ENCODE results near the gene PRDM1.
"Not testable (repeated sequence)": the region's sequence is repeated elsewhere in the genome, so short reads cannot be mapped to it uniquely, and the experiment has no call there.

The PRDM1 gene

DNA sequence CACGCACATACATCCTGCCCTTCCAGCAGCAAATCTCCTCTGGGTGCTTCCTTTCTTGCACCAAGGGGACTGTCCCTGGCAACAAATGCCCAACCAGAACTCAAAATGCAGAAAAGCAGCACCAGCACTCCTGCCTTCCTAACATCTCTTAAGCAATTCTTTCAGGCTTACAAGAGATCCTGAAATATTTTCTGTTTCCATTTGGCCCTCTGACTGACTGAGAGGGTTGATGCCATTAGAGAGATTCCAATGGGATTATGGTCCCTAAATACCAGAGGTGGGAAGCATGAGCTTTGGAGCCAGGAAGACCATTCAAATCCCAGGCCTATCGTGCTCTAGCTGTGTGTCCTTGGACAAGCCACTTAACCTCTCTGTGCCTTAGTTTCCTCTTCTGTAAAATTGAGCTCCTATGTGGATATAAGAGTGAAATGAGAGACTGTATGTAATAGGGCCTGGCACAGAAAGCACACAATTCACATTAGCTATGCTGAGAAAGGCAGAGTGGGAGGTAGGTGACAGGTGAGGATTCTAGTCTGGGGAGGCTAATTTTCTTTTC lies 56.8 kb downstream of the PRDM1 start:
- DNase-seq = no peak

DNA sequence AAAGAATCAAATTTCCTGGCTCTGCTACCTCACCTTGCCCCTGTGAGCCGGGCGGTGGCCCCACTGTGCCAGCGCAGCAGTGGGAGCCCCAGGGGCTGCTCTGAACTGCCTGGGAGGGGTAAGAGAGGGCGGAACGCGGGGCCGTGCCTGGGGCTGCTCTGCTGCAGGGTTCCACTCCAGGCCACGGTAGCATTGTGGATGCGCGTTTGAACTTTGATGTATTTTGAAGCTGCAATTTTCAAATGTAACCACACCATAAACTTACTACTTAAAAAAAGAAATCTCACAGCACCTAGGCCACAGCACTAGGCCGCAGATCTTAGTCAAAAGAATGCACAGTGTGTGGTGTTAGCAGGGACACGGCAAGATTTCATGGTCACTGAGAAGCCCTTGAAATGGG lies 57.5 kb downstream of the PRDM1 start:
- DNase-seq = no peak

- no peak for DNase-seq
Measured at GRCh38 chr6:106145144-106145543, 59.0 kb downstream of the PRDM1 start.

GRCh38 chr6:106145741-106146227 lies 59.6 kb downstream of the PRDM1 start:
- DNase-seq = no peak

- DNase-seq = no peak
Measured at GRCh38 chr6:106146852-106147351, 60.8 kb downstream of the PRDM1 start.

DNA sequence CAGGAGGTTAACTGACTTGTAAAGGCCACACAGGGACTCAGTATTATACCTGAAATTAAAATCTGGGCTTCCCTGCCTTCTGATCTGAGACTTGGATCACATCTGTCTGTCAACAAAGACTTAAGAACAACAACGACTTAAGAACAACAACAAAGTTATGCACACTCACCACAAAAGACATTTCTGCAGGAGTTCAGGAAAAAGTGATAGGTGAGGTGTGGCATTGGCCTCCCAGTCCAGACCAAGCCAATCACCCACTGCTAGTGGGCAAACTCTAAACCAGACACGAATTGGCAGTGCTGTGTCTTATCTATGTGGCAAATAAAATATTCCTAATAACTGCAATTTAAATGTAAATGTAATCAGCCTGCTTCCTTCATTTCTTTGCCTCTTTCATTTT lies 61.3 kb downstream of the PRDM1 start:
- no peak for DNase-seq

- no peak for DNase-seq
Measured at GRCh38 chr6:106149472-106150069, 63.4 kb downstream of the PRDM1 start.

DNA sequence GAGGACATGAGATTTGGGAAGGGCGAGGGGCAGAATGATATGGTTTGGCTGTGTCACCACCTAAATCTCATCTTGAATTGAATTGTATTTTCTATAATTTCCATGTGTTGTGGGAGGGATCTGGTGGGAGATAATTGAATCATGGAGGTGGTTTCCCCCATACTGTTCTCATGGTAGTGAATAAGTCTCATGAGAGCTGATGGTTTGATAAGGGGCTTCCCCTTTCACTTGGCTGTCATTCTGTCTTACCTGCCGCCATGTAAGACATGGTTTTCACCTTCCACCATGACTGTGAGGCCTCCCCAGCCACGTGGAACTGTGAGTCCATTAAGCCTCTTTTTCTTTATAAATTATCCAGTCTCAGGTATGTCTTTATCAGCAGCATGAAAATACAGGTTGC lies 66.3 kb downstream of the PRDM1 start:
- not testable (repeated sequence) for DNase-seq

DNA sequence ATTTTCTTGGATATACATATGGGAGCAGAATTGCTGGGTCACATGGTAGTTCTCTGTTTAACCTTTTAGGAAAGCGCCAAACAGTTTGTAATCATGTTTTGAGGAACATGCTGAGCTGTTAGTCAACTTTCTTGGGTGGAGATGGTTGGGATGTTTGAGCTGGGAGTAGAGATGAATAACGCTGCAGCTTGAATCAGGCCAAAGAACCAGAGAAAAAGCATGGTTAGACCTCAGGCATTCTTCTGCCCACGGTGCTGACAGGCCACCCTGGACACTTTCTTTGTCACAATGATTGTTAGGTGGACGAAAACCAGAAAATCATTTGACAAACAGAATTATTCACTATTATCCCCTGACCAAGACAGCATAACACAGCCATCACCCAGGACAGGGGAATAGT lies 66.8 kb downstream of the PRDM1 start:
- no peak for DNase-seq

DNA sequence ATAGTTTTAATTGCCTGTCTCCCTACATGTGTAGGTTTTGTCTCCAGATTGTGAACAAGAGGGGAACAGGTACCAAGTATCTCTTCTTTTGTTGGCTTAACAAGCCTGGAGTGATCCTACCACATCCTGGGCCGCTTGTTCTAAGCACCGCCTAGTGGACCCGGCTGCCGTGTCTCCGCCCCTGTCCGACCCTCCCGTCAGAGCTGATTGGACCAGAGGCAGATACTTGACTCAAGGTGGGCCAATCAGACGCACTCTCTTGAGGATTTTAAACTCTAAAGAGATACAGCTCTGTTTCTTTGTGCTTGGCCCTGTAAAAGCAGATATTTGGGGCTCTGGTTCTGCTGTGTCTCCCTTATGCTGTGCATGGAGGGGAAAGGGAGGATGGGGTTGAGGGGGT lies 68.2 kb downstream of the PRDM1 start:
- DNase-seq = no peak

- no peak for DNase-seq
Measured at GRCh38 chr6:106155219-106155830, 69.2 kb downstream of the PRDM1 start.

DNA sequence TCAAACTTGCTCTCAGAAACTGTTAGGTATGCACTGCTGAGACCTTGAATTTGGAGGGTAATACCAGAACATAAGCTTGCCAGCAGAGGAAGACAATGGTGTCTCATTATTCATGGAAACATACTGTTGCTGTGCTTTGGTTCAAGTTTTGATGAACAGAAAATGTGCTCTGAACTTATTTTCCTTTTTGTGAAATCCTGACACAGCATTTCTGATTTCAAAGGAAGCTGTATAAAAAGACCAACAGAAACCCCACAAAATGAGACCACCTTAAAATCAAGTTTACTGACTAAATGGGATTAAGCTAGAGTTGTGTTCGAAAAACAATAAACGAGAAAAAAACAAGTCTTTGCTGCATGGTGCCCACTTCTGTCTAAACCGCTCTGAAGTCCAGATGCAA lies 70.3 kb downstream of the PRDM1 start:
- no peak for DNase-seq

DNA sequence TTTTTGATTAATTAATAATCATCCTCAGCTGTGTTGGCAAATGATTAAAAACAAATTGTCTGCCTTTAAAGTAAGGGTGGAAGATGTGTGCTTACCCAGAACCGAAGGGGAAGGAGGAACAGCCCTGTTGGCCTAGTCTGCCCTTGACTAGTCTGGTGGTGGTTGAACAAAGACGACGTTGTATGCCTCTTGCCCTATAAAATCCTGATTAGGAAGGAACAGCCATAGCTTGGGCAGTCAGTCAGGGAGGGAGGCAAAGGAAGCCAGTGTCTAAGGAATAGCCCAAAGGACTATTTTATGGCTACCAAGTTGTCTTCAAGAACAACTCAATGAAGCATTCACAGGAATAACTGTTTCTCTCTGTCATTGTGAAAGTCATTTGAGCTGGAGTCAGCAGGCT lies 70.7 kb downstream of the PRDM1 start:
- no peak for DNase-seq

DNA sequence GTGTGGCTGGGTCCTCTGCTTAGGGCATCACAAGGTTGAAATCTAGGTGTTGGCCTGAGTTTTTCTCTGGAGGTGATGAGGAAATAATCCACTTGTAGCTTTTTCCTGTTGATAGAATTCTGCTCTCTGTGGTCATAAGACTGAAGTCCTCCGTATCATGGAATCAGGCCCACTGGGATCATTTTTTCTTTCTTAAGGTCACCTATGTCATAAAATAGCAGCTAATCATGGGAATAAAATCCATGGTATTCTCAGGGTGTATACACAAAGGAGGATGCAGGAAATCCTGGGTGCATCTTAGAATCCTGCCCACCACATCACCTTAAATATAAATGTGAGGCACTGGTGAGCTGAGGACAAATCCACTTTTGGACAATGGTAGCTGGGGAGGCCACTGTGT lies 72.7 kb downstream of the PRDM1 start:
- no peak for DNase-seq

Data from SIG-M5 (cell line).